Endodermal cell (in vitro differentiated cells): ENCODE results near the gene GEMIN7. TPM values are rescaled to one million over a fixed set of nuclear protein-coding genes. Genes with fewer than 3 reads are reported as not detected.
"Not testable (repeated sequence)": the region's sequence is repeated elsewhere in the genome, so short reads cannot be mapped to it uniquely, and the experiment has no call there.

Experiments used
- DNase-seq: peaks from one replicate; pipeline ENCODE4 v3.0.0-alpha.2; 2017
- H3K27ac ChIP-seq: 2 replicates; pipeline ENCODE4 v1.5.1; 2013; ENCODE audit warnings: mild to moderate bottlenecking, low read depth, low read length, moderate library complexity
- H3K27me3 ChIP-seq: 2 replicates; pipeline ENCODE4 v1.6.1; 2013; ENCODE audit warnings: mild to moderate bottlenecking, low read length, moderate library complexity; ENCODE audit not compliant: insufficient read depth, control insufficient read depth, poor library complexity, severe bottlenecking
- H3K36me3 ChIP-seq: 2 replicates; pipeline ENCODE4 v1.7.0; 2013; ENCODE audit warnings: mild to moderate bottlenecking, low read length, moderate library complexity; ENCODE audit not compliant: control insufficient read depth, insufficient read depth
- H3K4me1 ChIP-seq: one replicate; pipeline ENCODE4 v1.7.0; 2013; ENCODE audit warnings: low read length; ENCODE audit not compliant: control insufficient read depth, insufficient read depth
- H3K4me3 ChIP-seq: 2 replicates; pipeline ENCODE4 v1.5.1; 2013; ENCODE audit warnings: mild to moderate bottlenecking, low read length, moderate library complexity
- H3K9ac ChIP-seq: 2 replicates; pipeline ENCODE4 v1.6.1; 2013; ENCODE audit warnings: mild to moderate bottlenecking, low read length, moderate library complexity; ENCODE audit not compliant: poor library complexity, severe bottlenecking; ENCODE audit errors: extremely low read depth
- H3K9me3 ChIP-seq: 2 replicates; pipeline ENCODE4 v1.6.1; 2013; ENCODE audit warnings: mild to moderate bottlenecking, low read length, moderate library complexity; ENCODE audit not compliant: control insufficient read depth
- H3K27ac Mint-ChIP-seq: 2 replicates; pipeline ENCODE4 v1.8.0; 2020; ENCODE audit warnings: mixed read lengths
- H3K27me3 Mint-ChIP-seq: 2 replicates; pipeline ENCODE4 v1.8.0; 2021; ENCODE audit warnings: mild to moderate bottlenecking, mixed read lengths; ENCODE audit not compliant: insufficient read depth
- H3K36me3 Mint-ChIP-seq: 2 replicates; pipeline ENCODE4 v1.8.0; 2020; ENCODE audit warnings: low read depth, mixed read lengths
- H3K4me1 Mint-ChIP-seq: 2 replicates; pipeline ENCODE4 v1.8.0; 2020; ENCODE audit warnings: mixed read lengths
- H3K4me3 Mint-ChIP-seq: 2 replicates; pipeline ENCODE4 v1.8.0; 2020; ENCODE audit warnings: mild to moderate bottlenecking, moderate library complexity, mixed read lengths
- H3K9me3 Mint-ChIP-seq: 2 replicates; pipeline ENCODE4 v1.8.0; 2020; ENCODE audit warnings: mild to moderate bottlenecking, mixed read lengths
- WGBS, 2 experiments: methylation state at CpG; one replicate each; pipeline versions ENCODE4 v1.1.5 to v1.1.7; 2013; ENCODE audit warnings: missing lambda C conversion rate in 2 of 2, mixed read lengths in 1 of 2; ENCODE audit not compliant: insufficient coverage in 1 of 2, insufficient read length in 1 of 2; 5-methylcytosine and 5-hydroxymethylcytosine counted together
- total RNA-seq, 2 donors: library from RNA; stranded (reverse); fragmentation: NEBNext Ultra II Directional in 1 of 2; extraction: Animal tissue kit (Norgen Biotek cat#: 25700) in 1 of 2; gene quantifications; 2 replicates in 1 of 2; 3 replicates in 1 of 2; pipeline ENCODE4 v1.2.1, GENCODE V29; 2021
- TF ChIP-seq, protein P1 (sequence below): fragments of 200-600 bp; sonication (generic); conservative IDR thresholded peaks from 2 replicates; pipeline ENCODE4 v1.5.0; 2021; ENCODE audit warnings: antibody characterized with exemption, mild to moderate bottlenecking

Gene GEMIN7
- total RNA-seq, 2 donors from 2014 or later: 56.3 to 56.6 TPM

DNA sequence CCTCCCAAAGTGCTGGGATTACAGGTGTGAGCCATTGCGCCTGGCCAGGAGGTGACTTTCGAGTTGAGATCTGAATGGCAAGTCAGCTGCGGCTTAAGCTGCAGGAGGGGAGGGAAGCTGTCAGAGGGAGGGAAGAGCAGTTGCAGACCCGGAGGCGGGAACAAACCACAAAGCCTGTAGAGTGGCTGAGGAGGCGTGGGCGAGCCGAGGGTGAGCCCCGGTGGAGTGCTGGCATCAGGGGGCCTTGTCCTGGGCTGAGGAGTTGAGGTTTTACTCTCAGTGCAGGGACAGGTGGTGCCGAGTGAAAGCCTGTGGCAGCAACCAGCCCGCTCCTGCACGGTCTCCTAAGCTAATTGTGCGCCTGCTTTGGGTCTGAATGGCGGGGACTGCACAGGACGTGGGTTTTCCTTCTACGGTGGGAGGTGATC, 38.1 kb downstream of the GEMIN7 start:
- H3K4me1 Mint-ChIP-seq: peaks cover 23% of the 10 kb centered on the region
- no peak overlapping the region for H3K27ac ChIP-seq
- H3K27ac Mint-ChIP-seq: peak overlapping the region; percentile 44
- peak; percentile 68 for DNase-seq
- peaks cover 5% of the 10 kb centered on the region for H3K4me1 ChIP-seq
- H3K4me3 ChIP-seq: no peak overlapping the region
- TF ChIP-seq, protein P1, sequence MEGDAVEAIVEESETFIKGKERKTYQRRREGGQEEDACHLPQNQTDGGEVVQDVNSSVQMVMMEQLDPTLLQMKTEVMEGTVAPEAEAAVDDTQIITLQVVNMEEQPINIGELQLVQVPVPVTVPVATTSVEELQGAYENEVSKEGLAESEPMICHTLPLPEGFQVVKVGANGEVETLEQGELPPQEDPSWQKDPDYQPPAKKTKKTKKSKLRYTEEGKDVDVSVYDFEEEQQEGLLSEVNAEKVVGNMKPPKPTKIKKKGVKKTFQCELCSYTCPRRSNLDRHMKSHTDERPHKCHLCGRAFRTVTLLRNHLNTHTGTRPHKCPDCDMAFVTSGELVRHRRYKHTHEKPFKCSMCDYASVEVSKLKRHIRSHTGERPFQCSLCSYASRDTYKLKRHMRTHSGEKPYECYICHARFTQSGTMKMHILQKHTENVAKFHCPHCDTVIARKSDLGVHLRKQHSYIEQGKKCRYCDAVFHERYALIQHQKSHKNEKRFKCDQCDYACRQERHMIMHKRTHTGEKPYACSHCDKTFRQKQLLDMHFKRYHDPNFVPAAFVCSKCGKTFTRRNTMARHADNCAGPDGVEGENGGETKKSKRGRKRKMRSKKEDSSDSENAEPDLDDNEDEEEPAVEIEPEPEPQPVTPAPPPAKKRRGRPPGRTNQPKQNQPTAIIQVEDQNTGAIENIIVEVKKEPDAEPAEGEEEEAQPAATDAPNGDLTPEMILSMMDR: no peak
- 73 to 82% methylated on average over 10 to 16 of the region's 16 CpGs for WGBS, 2 experiments
- no peak overlapping the region for H3K9ac ChIP-seq
- no peak overlapping the region for H3K4me3 Mint-ChIP-seq
- no peaks in the 10 kb centered on the region for H3K9me3 ChIP-seq
- H3K36me3 ChIP-seq: no peaks in the 10 kb centered on the region
- H3K9me3 Mint-ChIP-seq: no peaks in the 10 kb centered on the region
- no peaks in the 10 kb centered on the region for H3K27me3 ChIP-seq
- H3K27me3 Mint-ChIP-seq: no peaks in the 10 kb centered on the region
- peaks cover 5% of the 10 kb centered on the region for H3K36me3 Mint-ChIP-seq

DNA sequence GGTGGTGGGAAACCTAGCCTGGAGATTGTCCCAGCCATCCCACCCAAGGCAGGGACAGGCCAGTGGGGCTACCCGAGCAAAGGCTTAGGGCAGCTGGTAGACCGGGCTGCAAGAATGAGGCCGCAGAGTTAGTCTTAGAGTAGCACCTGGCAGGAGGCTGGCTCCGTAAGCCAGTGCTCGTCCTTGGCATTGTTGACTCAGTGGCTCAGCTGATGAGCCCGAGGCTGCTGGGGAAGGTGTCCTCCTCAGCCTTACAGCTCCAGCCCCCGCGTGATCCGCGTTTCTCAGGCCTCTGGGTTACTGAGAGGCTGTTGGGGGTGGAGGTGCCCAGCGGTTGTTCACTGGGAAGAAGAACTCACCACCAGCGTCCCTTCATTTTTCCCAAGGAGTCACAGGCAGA, 38.6 kb downstream of the GEMIN7 start:
- DNase-seq: no peak
- no peak overlapping the region for H3K27ac ChIP-seq
- no peak overlapping the region for H3K4me3 ChIP-seq
- H3K27me3 ChIP-seq: no peaks in the 10 kb centered on the region
- H3K9me3 Mint-ChIP-seq: no peaks in the 10 kb centered on the region
- no peaks in the 10 kb centered on the region for H3K9me3 ChIP-seq
- TF ChIP-seq, protein P1: no peak
- peaks cover 23% of the 10 kb centered on the region for H3K4me1 Mint-ChIP-seq
- H3K27me3 Mint-ChIP-seq: no peaks in the 10 kb centered on the region
- H3K27ac Mint-ChIP-seq: peak overlapping the region; percentile 44
- WGBS, 2 experiments: 84 to 87% methylated on average over 9 to 12 of the region's 12 CpGs
- H3K4me1 ChIP-seq: peaks cover 5% of the 10 kb centered on the region
- no peaks in the 10 kb centered on the region for H3K36me3 ChIP-seq
- no peak overlapping the region for H3K4me3 Mint-ChIP-seq
- H3K36me3 Mint-ChIP-seq: peaks cover 5% of the 10 kb centered on the region
- no peak overlapping the region for H3K9ac ChIP-seq

DNA sequence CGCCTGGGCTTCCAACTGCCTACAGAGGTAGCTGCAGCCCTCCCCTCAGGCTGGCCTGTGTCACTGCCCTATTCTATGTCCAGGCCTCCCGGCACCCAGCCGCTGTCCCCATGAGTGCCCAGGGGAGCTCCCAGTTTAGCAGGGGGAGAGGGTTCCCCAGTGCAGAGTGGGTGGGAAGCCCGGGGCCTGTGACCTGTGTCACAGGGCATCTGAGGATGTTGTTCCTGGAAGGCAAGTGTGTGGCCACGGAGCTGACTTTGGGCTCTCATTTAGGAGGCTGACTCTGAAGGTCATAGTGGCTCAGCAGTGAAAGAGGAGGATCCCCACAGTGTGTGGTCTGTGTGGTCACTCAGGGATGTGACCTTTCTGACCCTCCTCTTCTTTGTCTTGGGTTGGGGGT, 39.0 kb downstream of the GEMIN7 start:
- no peak overlapping the region for H3K4me3 Mint-ChIP-seq
- Histone ChIP-seq H3K36me3 (no peaks in the 10 kb centered on the region), H3K4me3 (no peak overlapping the region), H3K9me3 (no peaks in the 10 kb centered on the region), H3K27ac (no peak overlapping the region), H3K9ac (no peak overlapping the region), H3K27me3 (no peaks in the 10 kb centered on the region), H3K4me1 (peaks cover 5% of the 10 kb centered on the region)
- DNase-seq: no peak
- WGBS, 2 experiments: 93 to 100% methylated on average over 3 to 5 of the region's 5 CpGs
- H3K9me3 Mint-ChIP-seq: no peaks in the 10 kb centered on the region
- H3K27me3 Mint-ChIP-seq: no peaks in the 10 kb centered on the region
- TF ChIP-seq, protein P1: no peak
- peaks cover 5% of the 10 kb centered on the region for H3K36me3 Mint-ChIP-seq
- no peak overlapping the region for H3K27ac Mint-ChIP-seq
- H3K4me1 Mint-ChIP-seq: peaks cover 23% of the 10 kb centered on the region

DNA sequence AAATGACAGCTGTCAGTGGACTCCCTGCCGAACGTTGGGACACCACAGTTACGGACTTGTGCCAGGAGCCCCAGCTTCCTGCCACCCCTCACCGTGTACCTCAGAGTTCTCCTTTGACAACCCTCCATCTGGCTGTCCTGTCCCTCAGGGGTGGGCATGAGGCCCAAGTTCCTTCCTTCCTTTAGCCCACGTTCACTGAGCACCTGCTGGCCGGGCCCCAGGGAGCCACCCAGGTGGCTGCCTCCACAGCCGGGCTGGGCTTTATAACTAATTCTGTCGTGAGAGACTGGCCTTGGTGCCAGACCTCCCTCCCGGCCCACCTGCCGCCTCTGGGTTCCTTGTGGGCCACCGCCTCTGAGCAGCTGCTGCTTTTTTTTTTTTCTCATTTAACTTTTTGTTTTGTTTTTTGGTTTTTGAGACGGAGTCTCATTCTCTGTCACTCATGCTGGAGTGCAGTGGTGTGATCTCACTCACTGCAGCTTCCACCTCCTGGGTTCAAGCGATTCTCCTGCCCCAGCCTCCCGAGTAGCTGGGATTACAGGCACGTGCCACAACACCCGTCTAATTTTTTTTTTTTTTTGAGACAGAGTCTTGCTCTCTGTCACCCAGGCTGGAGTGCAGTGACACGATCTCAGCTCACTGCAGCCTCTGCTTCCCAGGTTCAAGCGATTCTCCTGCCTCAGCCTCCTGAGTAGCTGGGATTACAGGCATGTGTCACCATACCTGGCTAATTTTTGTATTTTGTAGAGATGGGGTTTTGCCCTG, 39.7 kb downstream of the GEMIN7 start:
- not testable (repeated sequence) for H3K36me3 Mint-ChIP-seq, H3K27ac ChIP-seq, H3K9ac ChIP-seq, H3K36me3 ChIP-seq, DNase-seq, H3K27me3 Mint-ChIP-seq, H3K9me3 ChIP-seq, H3K4me3 Mint-ChIP-seq, H3K4me1 ChIP-seq, H3K27ac Mint-ChIP-seq, H3K27me3 ChIP-seq, H3K4me3 ChIP-seq, H3K9me3 Mint-ChIP-seq
- WGBS, 2 experiments: 87 to 89% methylated on average over 13 to 18 of the region's 18 CpGs
- H3K4me1 Mint-ChIP-seq: peaks cover 16% of the 10 kb centered on the region
